ENCODE data around the gene NSUN7.
"Not testable (repeated sequence)": the region's sequence is repeated elsewhere in the genome, so short reads cannot be mapped to it uniquely, and the experiment has no call there.

NSUN7 gene

DNA sequence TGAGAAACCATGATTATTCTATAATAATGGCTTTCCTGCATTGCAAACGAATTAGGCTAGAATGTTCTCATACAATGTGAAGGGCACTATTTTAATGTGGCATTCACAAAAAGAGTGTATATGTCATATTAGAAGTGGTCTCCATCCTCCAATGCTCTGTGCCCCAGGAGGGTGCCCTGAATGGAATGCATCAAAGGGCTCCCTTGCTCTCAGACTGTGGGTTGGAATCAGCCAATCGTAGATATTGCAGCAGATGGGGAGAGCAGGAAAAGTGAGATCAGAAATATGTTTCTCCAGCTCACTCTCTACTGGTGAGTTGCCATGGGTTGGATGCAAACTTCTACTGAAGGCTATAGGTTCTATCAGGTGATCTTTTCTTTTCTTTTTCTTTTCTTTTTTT, 11.9 kb upstream of the NSUN7 start:
- no peak for DNase-seq

DNA sequence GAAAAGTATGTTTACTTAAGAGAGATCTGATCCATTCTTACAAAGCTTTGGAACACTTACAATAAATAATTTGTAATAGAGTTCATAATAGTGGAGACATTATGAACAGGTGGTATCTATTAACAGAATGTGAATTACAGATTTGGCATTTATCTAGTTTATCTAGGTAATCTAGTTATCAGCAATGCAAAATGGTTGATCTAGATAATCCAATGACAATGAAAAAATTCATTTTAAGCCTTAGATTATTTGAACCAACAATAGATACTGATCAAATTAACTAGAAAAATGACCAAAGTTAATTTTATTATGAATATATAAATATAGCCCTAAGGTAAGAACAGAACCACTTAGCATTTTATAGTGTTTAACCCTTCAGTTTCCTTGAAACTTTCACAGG, 10.4 kb upstream of the NSUN7 start:
- DNase-seq, result no peak

DNA sequence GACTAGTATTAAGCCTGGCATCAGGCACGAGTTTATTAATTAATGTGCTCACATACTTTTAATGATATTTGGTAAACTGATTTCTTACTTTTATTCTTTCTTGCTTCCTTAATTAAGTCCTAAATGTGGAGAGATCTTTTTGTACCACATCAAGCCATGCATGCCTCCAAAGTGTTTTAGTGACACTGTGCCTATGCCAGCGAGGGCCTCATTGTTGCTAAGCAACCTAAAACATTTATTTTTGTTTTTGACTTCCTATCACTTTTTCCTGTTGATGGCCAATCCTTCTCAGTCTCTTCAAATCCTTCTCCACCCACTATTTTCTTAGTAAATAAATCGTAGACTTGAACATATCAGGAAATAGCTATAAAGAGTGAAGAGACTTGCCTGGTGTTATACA, 5.5 kb upstream of the NSUN7 start:
- DNase-seq, result no peak

DNA sequence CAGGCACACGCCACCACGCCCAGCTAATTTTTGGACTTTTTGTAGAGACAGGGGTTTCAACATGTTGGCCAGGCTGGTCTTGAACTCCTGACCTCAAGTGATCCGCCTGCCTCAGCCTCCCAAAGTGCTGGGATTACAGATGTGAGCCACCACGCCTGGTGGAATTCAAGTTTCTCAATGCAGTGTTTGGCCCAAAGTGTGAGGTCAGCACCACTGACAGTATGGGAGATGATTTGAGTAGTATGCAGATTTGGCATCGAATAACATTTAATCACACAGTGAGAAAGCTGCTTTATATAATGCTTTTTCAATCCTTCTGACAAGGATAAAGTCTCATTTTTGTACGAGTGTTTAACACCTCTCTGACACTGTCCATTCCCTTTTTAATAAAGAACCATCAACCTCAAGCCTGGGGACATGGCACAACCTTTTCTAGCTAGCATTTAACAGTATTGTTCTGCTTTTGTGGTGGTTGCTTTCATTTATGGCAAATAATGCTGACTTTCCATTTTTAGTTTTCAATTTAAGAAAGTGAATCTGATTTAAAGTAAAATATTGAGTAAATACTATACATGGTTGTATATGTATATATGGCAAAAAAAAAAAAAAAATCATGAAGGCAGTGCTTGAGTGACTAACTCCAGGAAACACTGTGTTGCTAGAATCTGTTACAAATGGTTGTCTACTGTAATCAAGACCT, 4.3 kb upstream of the NSUN7 start:
- DNase-seq, result no peak

DNA sequence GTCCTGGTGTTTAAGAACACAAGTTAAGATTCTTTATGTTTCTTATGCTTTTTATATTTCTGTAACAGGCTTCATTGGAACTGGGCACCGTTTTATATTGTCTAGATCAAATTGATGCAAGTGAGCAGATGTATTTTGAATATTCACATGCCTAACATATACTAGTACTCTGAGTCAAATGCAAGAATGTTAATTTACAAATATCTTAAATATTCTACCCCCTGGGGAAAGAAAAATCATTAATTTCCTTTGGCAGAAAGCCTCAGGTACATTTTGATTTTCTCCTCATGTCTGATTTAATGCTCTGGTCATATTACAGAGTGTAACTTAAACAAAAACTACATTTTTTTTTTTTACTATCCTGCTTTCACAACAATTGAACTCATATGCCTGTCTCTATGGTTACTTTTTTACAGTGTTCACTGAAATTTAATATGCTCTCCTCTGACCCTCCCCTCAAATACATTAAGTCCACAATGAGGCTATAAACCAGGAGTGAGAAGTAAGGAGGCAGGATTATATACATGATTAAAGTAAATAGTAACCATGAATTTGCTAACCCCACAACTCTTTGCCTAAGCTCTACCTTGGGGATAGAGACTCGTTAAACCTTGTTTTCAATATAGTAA, 2.4 kb upstream of the NSUN7 start:
- no peak for DNase-seq

GRCh38 chr4:40750461-40751258, 905 bp downstream of the NSUN7 start:
- no peak for DNase-seq

GRCh38 chr4:40755616-40756015, 5.9 kb downstream of the NSUN7 start:
- no peak for DNase-seq

DNA sequence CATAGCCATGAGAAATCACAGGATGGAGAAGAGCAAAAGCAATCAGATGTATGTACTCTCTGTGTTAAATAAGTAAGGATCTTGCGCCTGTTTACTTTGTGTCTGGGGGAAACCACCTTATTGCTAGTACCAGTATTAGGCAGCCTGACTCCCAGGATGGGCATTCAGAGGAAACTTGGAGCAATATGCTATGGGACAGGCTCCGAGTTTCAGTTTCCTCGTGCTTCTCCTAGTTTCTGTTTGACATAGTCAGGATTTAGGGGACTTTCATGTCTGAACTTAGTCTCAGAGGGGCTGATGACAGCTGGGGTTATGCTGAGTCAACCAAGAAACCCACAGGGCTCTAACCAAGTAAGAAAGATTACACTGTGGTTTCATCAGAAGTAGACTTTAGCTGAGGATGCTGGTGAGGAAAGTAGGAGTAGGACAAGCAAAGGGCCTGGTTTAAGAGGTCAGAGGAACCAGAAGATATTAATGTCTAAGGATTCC, 13.5 kb downstream of the NSUN7 start:
- DNase-seq, result no peak

DNA sequence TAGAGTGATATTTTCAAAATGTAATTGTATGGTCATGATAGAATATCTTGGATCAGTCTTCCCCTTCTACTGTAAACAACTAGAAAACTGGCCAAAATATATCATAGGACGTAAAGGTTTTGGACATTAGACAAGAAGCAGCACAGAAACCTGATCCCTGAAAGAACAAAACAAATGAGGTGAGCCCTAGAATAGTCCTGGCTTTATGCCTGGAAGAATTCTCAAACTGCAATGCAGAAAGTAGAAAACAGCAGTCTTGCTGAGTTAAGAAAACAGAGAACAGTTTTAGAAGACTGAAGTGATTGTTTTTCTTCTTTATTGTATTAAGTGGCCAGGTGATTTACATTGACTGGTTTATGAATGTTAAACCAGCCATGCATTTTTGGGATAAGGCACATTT, 19.5 kb downstream of the NSUN7 start:
- DNase-seq, result no peak

DNA sequence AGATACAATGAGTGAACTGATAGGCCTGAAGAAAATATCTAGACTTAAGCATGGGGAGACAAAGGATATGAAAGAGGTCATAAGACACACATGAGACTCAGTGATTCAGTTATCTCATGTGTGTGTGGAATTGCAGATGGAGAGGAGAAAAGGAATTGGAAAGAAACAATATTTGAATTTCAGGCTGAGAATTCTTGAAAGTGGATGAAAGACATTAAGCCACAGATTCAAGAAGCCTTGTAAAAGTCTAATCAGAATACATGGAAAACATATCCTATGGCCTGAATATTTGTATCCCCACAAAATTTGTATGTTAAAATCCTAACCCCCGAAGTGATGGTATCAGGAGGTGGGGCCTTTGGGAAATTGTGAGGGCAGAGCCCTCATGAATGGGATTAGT, 28.3 kb downstream of the NSUN7 start:
- DNase-seq, result no peak

DNA sequence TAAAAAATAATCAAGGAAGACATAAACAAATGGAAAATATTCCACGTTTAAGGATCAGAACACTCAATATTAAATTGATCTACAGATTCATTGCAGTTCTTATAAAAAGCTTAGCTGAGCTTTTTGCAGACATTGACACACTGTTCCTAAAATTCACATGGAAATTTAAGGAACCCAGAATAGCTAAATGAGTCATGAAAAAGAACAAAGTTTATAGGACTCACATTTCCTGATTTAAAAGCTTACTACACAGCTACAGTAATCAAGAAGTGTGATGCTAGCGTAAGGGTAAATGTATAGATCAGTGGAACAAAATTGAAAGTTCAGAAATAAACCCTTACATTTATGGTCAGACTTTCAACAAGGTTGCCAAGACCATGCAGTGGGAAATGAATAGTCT, 33.1 kb downstream of the NSUN7 start:
- DNase-seq, result no peak

DNA sequence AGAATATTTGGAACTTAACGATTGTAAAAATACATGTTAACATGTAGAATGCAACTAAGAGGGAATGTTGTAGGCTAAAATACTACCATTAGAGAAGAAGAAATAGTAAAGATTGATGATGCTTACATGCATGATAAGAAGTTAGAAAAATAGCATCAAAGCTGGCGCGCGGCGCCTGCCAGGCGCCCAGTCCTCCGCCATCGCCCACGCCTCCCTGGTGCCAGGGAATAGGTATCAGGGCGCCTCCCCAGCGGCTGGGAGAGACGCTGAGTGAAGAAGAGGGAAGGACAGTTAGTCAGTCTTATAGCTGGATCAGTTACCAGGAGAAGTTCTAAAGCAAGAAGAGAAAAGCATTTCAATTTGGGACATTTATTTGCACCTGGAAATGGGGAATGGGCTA, 36.0 kb downstream of the NSUN7 start:
- no peak for DNase-seq

DNA sequence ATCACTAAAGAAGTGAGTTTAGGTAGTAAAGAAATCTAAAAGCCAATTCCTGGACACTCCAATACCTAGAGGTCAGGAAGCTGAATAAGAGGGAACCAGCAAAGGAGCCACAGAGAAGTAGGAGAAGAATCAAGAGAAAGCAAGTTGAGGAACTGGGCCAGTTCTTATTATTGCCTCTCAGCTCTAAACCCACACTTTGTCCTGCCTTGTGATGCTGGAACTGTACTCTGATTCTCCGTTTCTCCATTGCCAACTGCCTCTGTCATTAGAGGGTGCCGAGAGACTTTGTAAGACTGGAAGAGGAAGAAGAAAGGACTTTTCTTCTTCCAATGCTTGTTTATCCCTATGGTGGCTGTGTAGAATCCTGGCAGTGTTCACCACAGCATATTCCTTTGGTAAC, 38.6 kb downstream of the NSUN7 start:
- no peak for DNase-seq

DNA sequence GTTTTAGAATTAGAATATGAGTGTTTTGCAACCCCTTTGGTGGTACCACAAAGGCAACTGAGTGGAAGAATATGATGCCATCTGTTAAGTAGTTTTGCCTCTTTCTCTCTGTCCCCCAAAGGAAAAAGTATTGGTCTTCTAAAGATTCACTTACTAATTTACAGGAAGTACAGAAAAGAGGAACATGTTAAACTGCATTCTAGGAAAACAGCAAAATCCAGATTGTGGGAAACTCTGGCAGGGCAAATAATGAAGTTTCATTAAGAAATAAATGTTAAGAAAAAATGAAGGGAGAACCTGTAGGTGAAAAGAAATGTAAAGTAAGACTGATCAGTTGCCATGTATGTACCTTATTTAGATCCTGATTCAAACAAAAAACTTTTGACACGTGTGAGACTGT, 39.3 kb downstream of the NSUN7 start:
- DNase-seq, result no peak

DNA sequence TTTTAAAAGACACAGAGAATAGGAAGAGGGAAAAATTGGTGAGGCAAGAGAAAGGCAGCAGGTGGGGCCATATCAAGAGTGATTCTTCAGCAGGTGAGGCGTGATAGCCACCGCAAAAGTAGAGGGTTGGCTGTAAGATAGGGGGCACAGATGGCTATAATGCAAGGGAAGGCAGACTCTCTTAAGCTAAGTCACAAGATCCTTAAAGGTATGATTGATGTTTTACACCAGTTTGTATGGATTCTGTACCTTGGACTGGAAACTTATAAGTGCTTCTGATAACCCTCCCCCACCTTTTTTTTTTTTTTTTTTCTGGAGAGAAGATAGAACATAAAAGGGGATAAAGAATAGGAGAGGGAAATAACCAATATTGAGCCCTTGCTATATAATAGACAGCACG, 40.0 kb downstream of the NSUN7 start:
- no peak for DNase-seq

DNA sequence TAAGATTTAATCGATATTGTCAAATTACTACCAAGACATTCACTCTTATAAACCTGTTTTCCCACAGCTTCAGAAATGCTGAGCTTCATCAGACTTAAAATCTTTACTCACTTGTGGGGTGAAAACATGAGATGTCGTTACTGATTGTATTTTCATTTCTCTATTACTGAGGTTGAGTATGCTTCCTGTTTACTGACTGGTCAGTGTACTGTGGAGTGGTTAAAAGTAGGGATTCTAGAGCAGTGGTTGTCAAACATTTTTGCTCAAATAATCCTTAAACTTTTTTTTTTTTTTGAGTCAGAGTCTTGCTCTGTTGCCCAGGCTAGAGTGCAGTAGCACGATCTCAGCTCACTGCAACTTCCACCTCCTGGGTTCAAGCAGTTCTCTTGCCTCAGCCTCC, 50.3 kb downstream of the NSUN7 start:
- DNase-seq, result no peak

GRCh38 chr4:40804598-40804997, 54.8 kb downstream of the NSUN7 start:
- DNase-seq, result no peak

GRCh38 chr4:40808926-40809457, 59.2 kb downstream of the NSUN7 start:
- DNase-seq, result no peak

DNA sequence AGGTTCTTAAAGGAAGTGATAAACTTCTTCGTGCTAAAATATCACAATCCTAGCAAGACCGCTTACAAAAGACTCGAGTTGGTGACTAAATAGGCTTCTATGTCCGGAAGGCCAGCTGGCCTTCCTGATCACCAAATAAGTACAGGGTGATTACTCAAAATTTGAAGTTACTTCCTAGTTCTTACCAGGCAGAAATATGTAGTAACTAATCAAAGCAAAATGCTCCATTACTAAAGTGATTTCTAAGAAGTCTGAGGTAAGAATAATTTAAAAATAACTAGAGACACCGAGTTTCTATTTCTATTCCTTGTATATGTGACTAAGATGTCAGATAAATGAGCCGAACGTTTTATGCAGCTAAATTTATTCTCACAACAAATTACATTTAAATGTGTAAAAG, 62.2 kb downstream of the NSUN7 start:
- DNase-seq, result peak in 1 of 2 donors; percentile 38

- DNase-seq, result peak in 1 of 2 donors; percentile 26
Observed at GRCh38 chr4:40812386-40812785, 62.6 kb downstream of the NSUN7 start.

- DNase-seq, result no peak
Observed at GRCh38 chr4:40812856-40813255, 63.1 kb downstream of the NSUN7 start.

GRCh38 chr4:40817157-40817556, 67.4 kb downstream of the NSUN7 start:
- not testable (repeated sequence) for DNase-seq

DNA sequence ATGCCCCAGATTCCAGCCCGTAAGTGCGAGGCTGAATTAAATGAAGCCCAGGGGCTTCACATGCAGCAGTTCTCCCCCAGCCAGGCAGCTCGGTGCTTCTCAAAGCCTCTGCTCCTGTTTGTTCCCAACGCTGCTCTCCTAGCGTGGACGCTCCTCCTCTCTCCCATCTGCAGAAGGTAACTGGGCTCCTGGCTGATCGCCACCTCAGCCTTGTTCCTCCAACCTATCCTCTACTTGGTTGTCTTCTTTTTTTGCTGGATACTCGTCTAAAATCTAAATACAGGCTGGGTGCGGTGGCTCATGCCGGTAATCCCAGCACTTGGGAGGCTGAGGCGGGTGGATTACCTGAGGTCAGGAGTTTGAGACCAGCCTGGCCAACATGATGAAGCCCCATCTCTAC, 70.3 kb downstream of the NSUN7 start:
- DNase-seq, result no peak

Data from CD4-positive, alpha-beta T cell treated with Interleukin-4 for 1 hour (primary cell).